ENCODE results near the gene KIF1C.

- TF ChIP-seq POLR2A (IDR thresholded peaks at IDR 0.05), result no peak
- no peak for TF ChIP-seq EP300 (IDR thresholded peaks at IDR 0.05)
- no peak for TF ChIP-seq CTCF (IDR thresholded peaks at IDR 0.05)
- TF ChIP-seq POLR2AphosphoS5 (IDR thresholded peaks at IDR 0.05), result no peak
Observed at GRCh38 chr17:4970273-4970672, 27.5 kb upstream of the KIF1C start.
